ENCODE data around the gene NPNT.
"Not testable (repeated sequence)": the region's sequence is repeated elsewhere in the genome, so short reads cannot be mapped to it uniquely, and the experiment has no call there.

NPNT gene, protein sequence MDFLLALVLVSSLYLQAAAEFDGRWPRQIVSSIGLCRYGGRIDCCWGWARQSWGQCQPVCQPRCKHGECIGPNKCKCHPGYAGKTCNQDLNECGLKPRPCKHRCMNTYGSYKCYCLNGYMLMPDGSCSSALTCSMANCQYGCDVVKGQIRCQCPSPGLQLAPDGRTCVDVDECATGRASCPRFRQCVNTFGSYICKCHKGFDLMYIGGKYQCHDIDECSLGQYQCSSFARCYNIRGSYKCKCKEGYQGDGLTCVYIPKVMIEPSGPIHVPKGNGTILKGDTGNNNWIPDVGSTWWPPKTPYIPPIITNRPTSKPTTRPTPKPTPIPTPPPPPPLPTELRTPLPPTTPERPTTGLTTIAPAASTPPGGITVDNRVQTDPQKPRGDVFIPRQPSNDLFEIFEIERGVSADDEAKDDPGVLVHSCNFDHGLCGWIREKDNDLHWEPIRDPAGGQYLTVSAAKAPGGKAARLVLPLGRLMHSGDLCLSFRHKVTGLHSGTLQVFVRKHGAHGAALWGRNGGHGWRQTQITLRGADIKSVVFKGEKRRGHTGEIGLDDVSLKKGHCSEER

DNA sequence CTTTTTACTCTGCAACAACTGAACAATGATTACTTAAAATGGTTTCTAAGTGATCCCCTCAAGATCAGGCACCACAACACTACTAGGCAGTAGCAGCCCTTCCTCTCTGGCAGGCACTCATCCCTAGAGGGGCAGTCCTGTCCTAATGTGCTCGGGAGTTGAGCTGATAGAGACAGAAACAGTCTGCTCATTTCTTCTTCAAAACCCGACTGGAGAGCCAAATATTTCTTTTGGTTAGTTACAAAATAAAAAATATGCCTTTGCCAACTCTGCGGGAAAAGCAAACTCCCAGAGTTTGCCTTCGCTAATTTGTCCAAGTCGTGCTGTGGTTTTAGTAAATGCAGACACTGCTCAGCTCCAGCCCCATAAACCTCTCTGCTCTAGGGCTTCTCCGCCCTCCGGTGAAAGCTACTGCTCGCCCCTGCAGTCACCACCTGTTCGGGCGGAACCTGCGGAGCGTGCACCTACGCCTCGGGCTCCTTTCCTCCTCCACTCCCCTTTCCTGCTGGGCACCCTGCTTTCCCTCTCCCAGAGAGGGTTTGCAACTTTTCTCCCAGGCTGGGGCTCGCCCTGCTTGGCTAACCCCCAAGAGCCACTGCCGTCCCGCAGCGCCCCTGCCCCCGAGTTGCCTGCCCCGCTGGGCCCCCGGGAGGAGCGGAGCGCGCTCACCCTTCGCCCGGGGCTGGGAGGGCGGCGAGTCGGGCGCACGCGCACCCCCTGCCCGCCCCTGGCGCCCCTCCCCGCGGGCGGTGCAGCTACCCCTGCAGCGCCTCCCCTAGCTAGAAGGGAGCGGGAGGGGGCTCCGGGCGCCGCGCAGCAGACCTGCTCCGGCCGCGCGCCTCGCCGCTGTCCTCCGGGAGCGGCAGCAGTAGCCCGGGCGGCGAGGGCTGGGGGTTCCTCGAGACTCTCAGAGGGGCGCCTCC lies at the start of gene NPNT:
NPNT (plus strand) TSS at position 812 of the 923 bp plus-strand sequence. CDS start 182 bp downstream, outside the sequence.
- peak within 1 kb of the TSS; percentile 66 for H3K9ac ChIP-seq (ENCODE audit: low read depth, low read length)
- no peaks in the 10 kb centered on the region for H3K36me3 ChIP-seq (ENCODE audit: insufficient read depth, low read length)
- no peaks in the 10 kb centered on the region for H3K4me1 ChIP-seq (ENCODE audit: insufficient read depth, low read length)
- no peaks in the 10 kb centered on the region for H3K9me3 ChIP-seq (ENCODE audit: control insufficient read depth, insufficient read depth, low read length)

DNA sequence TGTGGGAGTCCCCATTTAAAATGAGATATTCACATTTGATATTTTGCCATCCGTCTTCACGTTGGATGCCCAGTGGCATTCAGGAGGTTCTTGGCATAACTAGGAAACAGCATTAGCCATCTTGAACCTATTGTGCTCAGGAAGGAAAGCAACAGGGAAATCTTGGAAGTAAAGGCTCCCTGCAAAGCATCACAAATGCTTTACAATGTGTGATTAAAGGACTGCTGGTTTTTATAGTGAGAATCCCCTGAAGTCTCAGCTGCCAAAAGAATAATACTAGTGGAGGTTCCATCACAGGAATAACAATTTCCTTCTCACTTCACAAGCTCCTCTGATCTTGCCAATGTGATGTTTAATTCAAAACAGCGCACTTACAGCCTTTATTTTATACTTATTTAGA lies 49.7 kb upstream of the NPNT start:
- no peaks in the 10 kb centered on the region for H3K36me3 ChIP-seq (ENCODE audit: insufficient read depth, low read length)
- H3K9me3 ChIP-seq (ENCODE audit: control insufficient read depth, insufficient read depth, low read length), result no peaks in the 10 kb centered on the region
- H3K4me1 ChIP-seq (ENCODE audit: insufficient read depth, low read length), result no peaks in the 10 kb centered on the region
- no peak overlapping the region for H3K9ac ChIP-seq (ENCODE audit: low read depth, low read length)

GRCh38 chr4:105848359-105848758 lies 46.9 kb upstream of the NPNT start:
- H3K9me3 ChIP-seq (ENCODE audit: control insufficient read depth, insufficient read depth, low read length); H3K4me1 ChIP-seq (ENCODE audit: insufficient read depth, low read length); H3K9ac ChIP-seq (ENCODE audit: low read depth, low read length); H3K36me3 ChIP-seq (ENCODE audit: insufficient read depth, low read length): not testable (repeated sequence)

- Histone ChIP-seq H3K9ac (ENCODE audit: low read depth, low read length) (no peak overlapping the region), H3K4me1 (ENCODE audit: insufficient read depth, low read length) (no peaks in the 10 kb centered on the region), H3K36me3 (ENCODE audit: insufficient read depth, low read length) (no peaks in the 10 kb centered on the region), H3K9me3 (ENCODE audit: control insufficient read depth, insufficient read depth, low read length) (no peaks in the 10 kb centered on the region)
These were observed 44.1 kb upstream of the NPNT start for GRCh38 chr4:105851196-105851595.

GRCh38 chr4:105852230-105852629 lies 43.0 kb upstream of the NPNT start:
- not testable (repeated sequence) for H3K9me3 ChIP-seq (ENCODE audit: control insufficient read depth, insufficient read depth, low read length); H3K36me3 ChIP-seq (ENCODE audit: insufficient read depth, low read length); H3K9ac ChIP-seq (ENCODE audit: low read depth, low read length); H3K4me1 ChIP-seq (ENCODE audit: insufficient read depth, low read length)

- peaks cover 3% of the 10 kb centered on the region; the same call in 1 of the 2 replicates for H3K9me3 ChIP-seq (ENCODE audit: control insufficient read depth, insufficient read depth, low read length)
- no peaks in the 10 kb centered on the region for H3K4me1 ChIP-seq (ENCODE audit: insufficient read depth, low read length)
- no peak overlapping the region for H3K9ac ChIP-seq (ENCODE audit: low read depth, low read length)
- H3K36me3 ChIP-seq (ENCODE audit: insufficient read depth, low read length), result no peaks in the 10 kb centered on the region
These were observed 36.7 kb upstream of the NPNT start for GRCh38 chr4:105858466-105859040.

- no peaks in the 10 kb centered on the region for H3K4me1 ChIP-seq (ENCODE audit: insufficient read depth, low read length)
- no peaks in the 10 kb centered on the region for H3K36me3 ChIP-seq (ENCODE audit: insufficient read depth, low read length)
- H3K9me3 ChIP-seq (ENCODE audit: control insufficient read depth, insufficient read depth, low read length), result peaks cover 3% of the 10 kb centered on the region; the same call in 1 of the 2 replicates
- H3K9ac ChIP-seq (ENCODE audit: low read depth, low read length), result no peak overlapping the region
These were observed 36.0 kb upstream of the NPNT start for GRCh38 chr4:105859233-105859632.

- no peak overlapping the region for H3K9ac ChIP-seq (ENCODE audit: low read depth, low read length)
- H3K36me3 ChIP-seq (ENCODE audit: insufficient read depth, low read length), result no peaks in the 10 kb centered on the region
- H3K9me3 ChIP-seq (ENCODE audit: control insufficient read depth, insufficient read depth, low read length), result no peaks in the 10 kb centered on the region
- peaks cover 10% of the 10 kb centered on the region; the same call in 1 of the 2 replicates for H3K4me1 ChIP-seq (ENCODE audit: insufficient read depth, low read length)
These were observed 24.3 kb upstream of the NPNT start for GRCh38 chr4:105870963-105871362.

DNA sequence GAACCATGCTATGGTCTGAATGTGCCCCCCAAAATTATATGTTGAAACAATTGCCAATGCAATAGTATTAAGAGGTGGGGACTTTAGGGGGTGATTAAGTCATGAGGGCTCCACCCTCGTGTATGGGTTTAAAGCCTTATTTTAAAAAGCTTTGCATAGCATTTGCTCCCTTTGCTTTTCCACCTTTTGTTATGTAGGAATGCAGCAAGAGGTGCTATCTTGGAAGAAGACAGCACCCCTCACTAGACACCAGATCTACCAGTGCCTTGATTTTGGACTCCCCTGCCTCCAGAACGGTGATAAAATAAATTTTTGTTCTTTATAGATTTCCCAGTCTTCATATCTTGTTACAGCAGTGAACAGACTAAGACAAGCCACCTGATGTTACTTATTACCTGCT lies 23.3 kb upstream of the NPNT start:
- peaks cover 10% of the 10 kb centered on the region; the same call in 1 of the 2 replicates for H3K4me1 ChIP-seq (ENCODE audit: insufficient read depth, low read length)
- H3K36me3 ChIP-seq (ENCODE audit: insufficient read depth, low read length), result no peaks in the 10 kb centered on the region
- no peak overlapping the region for H3K9ac ChIP-seq (ENCODE audit: low read depth, low read length)
- no peaks in the 10 kb centered on the region for H3K9me3 ChIP-seq (ENCODE audit: control insufficient read depth, insufficient read depth, low read length)

- Histone ChIP-seq H3K9ac (ENCODE audit: low read depth, low read length) (no peak overlapping the region), H3K4me1 (ENCODE audit: insufficient read depth, low read length) (peaks cover 10% of the 10 kb centered on the region; the same call in 1 of the 2 replicates), H3K36me3 (ENCODE audit: insufficient read depth, low read length) (no peaks in the 10 kb centered on the region), H3K9me3 (ENCODE audit: control insufficient read depth, insufficient read depth, low read length) (no peaks in the 10 kb centered on the region)
These were observed 20.0 kb upstream of the NPNT start for GRCh38 chr4:105875233-105875632.

DNA sequence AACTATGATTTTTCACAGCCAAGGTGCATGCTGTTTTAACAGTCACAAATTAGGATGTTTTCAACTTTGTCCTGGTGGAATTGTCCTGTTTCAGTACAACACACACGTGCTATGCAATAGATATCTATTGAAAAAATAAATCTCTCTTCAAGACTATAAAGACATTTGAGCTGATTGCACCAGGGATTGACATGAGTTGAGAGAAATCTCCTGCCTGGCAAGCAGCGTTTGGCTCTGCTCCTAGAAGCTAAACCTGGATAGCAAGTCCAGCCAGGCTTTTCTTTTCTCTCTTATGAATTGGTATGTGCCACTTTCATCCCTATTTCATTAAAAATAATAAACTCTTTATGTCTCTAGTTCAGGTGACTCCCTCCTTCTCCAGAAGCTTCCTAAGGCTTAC lies 16.6 kb upstream of the NPNT start:
- H3K36me3 ChIP-seq (ENCODE audit: insufficient read depth, low read length), result no peaks in the 10 kb centered on the region
- no peaks in the 10 kb centered on the region for H3K4me1 ChIP-seq (ENCODE audit: insufficient read depth, low read length)
- H3K9me3 ChIP-seq (ENCODE audit: control insufficient read depth, insufficient read depth, low read length), result no peaks in the 10 kb centered on the region
- no peak overlapping the region for H3K9ac ChIP-seq (ENCODE audit: low read depth, low read length)

DNA sequence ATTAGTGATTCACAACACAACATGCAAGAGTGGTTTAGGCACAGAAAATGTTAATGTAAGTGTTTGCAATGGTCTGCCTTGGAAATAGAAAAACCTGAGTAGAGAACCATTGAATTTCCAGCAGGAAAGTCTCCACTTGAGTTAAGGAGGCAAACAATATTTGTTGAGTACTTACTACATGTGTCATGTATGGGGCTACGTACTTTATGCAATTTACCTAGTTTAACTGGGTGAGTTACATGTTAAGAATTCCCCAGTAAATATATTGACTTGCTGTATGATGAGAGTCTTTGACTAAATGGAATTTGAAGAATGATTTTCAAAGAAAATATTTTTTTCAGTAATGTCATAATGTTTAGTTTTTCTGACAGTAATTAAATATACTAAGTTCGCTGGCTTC lies 7.8 kb upstream of the NPNT start:
- no peak overlapping the region for H3K9ac ChIP-seq (ENCODE audit: low read depth, low read length)

GRCh38 chr4:105895583-105896460 lies 551 bp downstream of the NPNT start:
- peak overlapping the region; percentile 66; the same call in 1 of the 2 replicates for H3K9ac ChIP-seq (ENCODE audit: low read depth, low read length)
- H3K4me1 ChIP-seq (ENCODE audit: insufficient read depth, low read length), result no peaks in the 10 kb centered on the region

More for the DNA sequence above, 7.8 kb upstream of the NPNT start:
- Histone ChIP-seq H3K9me3 (ENCODE audit: control insufficient read depth, insufficient read depth, low read length) (no peaks in the 10 kb centered on the region), H3K4me1 (ENCODE audit: insufficient read depth, low read length) (no peaks in the 10 kb centered on the region), H3K36me3 (ENCODE audit: insufficient read depth, low read length) (no peaks in the 10 kb centered on the region)

More at GRCh38 chr4:105895583-105896460, 551 bp downstream of the NPNT start:
- Histone ChIP-seq H3K9me3 (ENCODE audit: control insufficient read depth, insufficient read depth, low read length) (no peaks in the 10 kb centered on the region), H3K36me3 (ENCODE audit: insufficient read depth, low read length) (no peaks in the 10 kb centered on the region)
